Measurements from ENCODE around the gene TMA16.

DNA sequence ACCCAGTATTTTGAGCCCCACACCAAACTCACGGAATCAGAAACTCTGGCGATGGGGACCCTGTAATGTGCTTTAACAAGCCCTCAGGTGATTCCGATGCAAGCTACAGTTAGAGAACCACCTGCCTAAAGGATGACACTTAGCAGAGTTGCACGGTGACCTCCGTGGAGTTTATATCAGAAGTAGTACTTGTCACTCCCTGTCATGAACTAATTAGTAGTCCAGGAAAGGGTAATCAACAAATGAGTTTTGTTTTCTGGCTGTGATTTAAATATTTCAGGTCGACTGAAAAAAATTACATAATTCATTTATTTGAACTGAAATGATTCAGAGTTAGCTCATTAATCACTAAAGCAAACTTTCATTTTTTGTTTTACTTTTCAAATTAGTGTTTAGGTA is 56.4 kb downstream of the TMA16 start:
- TF ChIP-seq, protein P1, sequence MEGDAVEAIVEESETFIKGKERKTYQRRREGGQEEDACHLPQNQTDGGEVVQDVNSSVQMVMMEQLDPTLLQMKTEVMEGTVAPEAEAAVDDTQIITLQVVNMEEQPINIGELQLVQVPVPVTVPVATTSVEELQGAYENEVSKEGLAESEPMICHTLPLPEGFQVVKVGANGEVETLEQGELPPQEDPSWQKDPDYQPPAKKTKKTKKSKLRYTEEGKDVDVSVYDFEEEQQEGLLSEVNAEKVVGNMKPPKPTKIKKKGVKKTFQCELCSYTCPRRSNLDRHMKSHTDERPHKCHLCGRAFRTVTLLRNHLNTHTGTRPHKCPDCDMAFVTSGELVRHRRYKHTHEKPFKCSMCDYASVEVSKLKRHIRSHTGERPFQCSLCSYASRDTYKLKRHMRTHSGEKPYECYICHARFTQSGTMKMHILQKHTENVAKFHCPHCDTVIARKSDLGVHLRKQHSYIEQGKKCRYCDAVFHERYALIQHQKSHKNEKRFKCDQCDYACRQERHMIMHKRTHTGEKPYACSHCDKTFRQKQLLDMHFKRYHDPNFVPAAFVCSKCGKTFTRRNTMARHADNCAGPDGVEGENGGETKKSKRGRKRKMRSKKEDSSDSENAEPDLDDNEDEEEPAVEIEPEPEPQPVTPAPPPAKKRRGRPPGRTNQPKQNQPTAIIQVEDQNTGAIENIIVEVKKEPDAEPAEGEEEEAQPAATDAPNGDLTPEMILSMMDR (IDR thresholded peaks at IDR 0.05) = no peak
- no peak for TF ChIP-seq EP300 (IDR thresholded peaks at IDR 0.05)
- TF ChIP-seq POLR2A (IDR thresholded peaks at IDR 0.05) = no peak
- no peak for TF ChIP-seq POLR2AphosphoS5 (IDR thresholded peaks at IDR 0.05)
